Activated T-cell treated with anti-CD3 and anti-CD28 coated beads, Interleukin-2, amount 50 U/mL, for 1 hour (primary cell): ENCODE data around the gene RASA4.
"Not testable (repeated sequence)": the region's sequence is repeated elsewhere in the genome, so short reads cannot be mapped to it uniquely, and the experiment has no call there.

ENCODE experiments used
- DNase-seq: peaks from one replicate; pipeline ENCODE4 v3.0.0-alpha.2; 2020

RASA4 gene

DNA sequence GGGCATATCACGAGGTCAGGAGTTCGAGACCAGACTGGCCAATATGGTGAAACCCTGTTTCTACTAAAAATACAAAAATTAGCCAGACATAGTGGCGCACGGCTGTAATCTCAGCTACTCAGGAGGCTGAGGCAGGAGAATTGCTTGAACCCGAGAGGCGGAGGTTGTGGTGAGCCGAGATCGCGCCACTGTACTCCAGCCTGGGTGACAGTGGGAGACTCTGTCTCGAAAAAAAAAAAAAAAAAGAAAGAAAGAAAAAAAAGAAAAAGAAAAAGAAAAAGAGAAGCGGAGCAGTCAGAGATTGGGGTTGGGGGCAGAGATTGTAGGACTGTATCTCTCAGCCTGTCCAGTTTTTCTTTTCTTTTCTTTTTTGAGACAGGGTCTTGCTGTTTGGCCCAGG is 73.8 kb downstream of the RASA4 start:
- DNase-seq: not testable (repeated sequence)

DNA sequence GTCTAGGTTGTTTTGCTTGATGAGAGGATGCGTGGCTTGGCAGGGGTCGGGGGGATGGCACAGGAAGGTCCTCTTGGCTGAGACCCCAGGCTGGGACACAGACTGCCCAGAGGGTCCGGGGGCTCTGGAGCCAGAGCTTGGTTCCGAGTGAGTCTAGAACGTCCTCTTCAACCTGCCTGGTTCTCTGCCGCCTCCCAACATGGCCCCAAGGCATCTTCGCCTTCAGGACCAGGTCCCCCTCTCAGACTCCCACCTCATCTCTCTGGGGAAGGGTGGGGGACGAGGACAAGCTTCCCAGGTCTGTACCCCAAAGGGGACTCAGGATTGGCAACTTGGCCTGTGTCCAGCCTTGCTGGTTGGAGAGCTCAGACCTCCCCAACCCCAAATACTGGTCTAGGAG is 74.5 kb downstream of the RASA4 start:
- DNase-seq: not testable (repeated sequence)

DNA sequence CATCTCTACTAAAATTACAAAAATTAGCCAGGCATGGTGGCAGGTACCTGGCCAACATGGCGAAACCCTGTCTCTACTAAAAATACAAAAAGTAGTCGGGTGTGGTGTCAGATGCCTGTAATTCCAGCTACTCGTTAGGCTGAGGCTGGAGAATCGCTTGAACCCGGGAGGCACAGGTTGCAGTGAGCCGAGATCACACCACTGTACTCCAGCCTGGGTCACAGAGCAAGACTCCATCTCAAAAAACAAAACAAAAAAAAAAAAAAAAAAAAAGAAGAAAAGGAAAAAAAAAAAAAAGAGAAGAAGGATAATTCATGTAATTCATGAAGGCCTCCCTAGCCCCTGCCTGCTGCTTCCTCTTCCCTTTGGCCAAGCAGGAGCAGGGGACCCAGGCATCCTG is 76.0 kb downstream of the RASA4 start:
- DNase-seq: not testable (repeated sequence)

DNA sequence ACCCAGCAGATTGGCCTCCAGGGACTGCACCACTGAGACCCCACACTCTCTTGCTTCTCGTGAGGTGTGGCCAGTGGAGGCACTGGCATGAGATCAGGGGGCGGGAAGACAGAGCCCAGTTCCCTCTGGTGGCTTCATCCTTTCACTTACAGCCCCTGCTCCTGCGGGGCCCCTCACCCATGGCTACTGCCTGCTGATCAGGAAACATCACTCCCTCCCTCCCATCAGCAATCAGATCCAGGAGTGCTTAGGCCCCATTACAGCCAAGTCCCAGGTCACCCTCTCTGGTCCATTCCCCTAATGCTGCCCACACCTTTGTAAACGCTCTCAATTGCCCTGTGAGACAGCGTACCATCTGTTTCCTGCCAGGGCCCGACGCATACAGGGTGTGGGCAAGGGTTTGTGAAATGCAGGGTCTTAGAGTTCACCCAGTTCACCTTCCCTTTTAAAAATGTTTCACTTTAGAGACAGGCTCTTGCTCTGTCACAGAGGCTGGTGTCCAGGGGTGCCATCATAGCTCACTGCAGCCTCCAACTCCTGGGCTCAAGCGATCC is 81.4 kb downstream of the RASA4 start:
- not testable (repeated sequence) for DNase-seq

DNA sequence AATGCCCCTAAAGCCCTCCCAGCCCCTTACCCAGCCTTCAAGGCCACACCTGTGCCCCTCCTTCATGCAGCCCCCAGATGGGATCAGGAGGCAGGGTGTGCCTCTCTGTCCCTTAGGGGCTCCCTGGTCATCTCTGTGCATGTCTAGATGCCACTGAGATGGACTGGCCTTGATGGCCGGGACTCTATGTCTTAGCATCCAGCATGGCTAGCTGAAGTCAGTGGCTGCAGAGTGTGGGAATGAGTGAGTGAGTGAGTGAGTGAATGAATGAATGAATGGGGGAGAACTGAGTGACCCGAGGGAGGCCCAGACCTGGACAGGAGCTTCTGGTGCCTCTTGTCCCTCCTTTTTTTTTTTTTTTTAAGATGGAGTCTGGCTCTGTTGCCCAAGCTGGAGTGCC is 84.4 kb downstream of the RASA4 start:
- not testable (repeated sequence) for DNase-seq

DNA sequence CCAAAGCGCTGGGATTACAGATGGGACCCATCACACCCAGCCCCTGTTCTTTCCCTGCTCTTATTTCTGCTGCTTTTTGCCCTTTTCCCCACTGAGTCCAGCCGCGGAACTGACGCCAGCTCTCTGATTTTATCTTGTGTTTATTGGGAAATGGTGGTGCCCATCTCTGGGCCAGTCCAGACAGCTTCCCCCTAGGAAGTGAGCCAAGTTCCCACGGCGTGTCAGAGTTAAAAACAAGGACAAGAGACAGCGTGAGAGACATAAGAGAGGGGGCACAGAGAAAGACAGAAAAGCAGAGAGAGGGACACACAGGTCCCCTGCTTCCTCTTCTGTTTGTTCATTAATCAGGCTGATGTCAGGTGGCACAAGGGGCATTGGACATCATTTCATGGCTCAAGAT is 85.0 kb downstream of the RASA4 start:
- DNase-seq: not testable (repeated sequence)

DNA sequence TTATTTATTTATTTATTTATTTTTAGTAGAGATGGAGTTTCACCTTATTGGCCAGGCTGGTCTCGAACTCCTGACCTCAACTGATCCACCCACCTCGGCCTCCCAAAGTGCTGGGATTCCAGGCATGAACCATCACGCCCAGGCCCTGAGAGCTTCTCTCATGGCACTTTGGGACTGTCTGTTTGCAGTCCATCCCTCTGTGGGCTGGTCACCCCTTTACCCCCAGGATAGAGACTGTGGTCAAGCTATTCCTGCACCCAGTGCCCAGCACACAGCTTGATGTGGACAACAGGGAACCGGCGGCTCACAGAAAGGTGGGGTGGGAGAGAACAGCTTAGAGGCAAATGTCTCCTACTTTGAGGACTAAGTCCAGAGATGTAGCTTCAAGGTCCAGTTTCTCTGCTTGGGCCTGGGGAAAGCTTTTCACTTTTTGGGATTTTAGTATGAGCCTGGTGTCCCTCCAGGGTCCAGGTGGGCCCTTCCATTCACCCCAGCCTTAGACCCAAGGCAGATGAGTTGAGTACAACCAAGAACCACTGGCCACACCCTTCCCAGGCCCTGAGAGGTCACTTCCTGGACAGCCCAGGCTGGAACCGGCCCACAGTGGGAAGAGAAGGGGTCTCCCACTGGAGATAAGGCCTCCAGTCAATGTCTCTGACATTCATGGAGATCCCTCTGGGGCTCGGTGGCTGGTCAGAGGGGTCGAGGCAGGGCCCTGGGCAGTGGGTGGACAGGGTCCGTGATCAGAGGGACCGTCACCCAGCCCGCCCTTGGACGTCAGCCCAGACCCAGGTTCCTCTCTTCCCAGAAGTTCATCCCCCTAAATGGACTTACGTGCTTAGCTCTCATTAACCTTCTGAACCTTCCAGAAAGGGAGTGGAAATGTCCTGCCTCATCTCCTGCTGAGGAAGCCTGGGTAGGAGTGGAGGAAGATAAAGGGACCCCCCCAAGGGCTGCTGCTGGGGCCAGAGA is 88.4 kb downstream of the RASA4 start:
- DNase-seq: not testable (repeated sequence)

DNA sequence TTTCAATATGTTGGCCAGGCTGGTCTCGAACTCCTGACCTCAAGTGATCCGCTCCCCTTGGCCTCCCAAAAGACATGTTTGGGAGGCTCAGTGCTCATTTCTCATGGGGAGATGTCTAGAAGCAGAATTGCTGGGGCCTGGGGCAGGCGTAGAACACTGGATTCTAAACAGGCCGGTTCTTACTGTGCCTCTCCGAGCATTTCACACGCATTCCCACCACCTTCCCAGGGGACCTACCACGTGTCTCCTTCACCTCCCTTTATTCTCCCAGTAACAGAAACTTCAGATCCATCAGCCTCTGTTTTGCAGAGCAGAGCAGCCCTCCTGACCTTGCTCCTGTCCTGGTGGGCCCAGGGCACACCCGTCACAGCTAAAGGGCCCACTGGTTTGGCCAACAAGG is 89.4 kb downstream of the RASA4 start:
- not testable (repeated sequence) for DNase-seq

DNA sequence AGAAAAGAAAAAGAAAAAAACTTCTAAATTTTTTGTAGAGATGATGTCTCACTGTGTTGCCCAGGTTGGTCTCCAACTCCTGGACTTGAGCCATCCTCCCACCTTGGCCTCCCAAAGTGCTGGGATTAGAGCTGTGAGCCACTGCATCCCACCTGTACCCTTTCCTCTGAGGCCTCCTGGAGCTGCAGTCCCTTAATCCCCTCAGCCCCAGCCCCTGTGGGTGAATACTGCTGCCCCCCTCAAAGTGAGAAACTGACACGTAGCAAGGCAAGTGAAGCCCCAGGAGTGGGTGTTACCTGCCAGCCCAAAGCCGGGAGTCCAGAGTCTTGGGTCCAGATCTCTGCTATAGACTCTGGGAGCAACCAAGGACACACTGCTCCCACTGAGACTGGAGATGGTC is 91.8 kb downstream of the RASA4 start:
- DNase-seq: not testable (repeated sequence)
